Mesenchymal stem cell (in vitro differentiated cells and primary cell): ENCODE measurements around the gene EGLN3.

Experiments used
- DNase-seq: peaks from one replicate; pipeline ENCODE4 v3.0.0-alpha.2; 2013
- H2AFZ ChIP-seq: one replicate; pipeline ENCODE4 v1.6.1; 2013; ENCODE audit warnings: low read depth, mild to moderate bottlenecking, control low read depth, inconsistent platforms, low read length, moderate library complexity
- H2AK5ac ChIP-seq: 2 replicates; pipeline ENCODE4 v1.6.1; 2013; ENCODE audit warnings: low read length, moderate library complexity, mild to moderate bottlenecking, inconsistent platforms; ENCODE audit not compliant: severe bottlenecking
- H2BK120ac ChIP-seq: one replicate; pipeline ENCODE4 v1.6.1; 2013; ENCODE audit warnings: low read depth, mild to moderate bottlenecking, inconsistent platforms, low read length, moderate library complexity
- H2BK12ac ChIP-seq, 2 experiments: one replicate each; pipeline ENCODE4 v1.6.1; 2013; ENCODE audit warnings: inconsistent platforms in 2 of 2, low read length in 2 of 2, mild to moderate bottlenecking in 2 of 2, moderate library complexity in 2 of 2, control low read depth in 1 of 2
- H2BK15ac ChIP-seq: one replicate; pipeline ENCODE4 v1.6.1; 2013; ENCODE audit warnings: mild to moderate bottlenecking, low read depth, inconsistent platforms; ENCODE audit not compliant: poor library complexity, severe bottlenecking
- H2BK5ac ChIP-seq: 2 replicates; pipeline ENCODE4 v1.6.1; 2013; ENCODE audit warnings: low read depth, mild to moderate bottlenecking, low read length, control low read depth, inconsistent platforms; ENCODE audit not compliant: poor library complexity, severe bottlenecking
- H3K14ac ChIP-seq, 2 experiments: one replicate each; pipeline ENCODE4 v1.6.1; 2013; ENCODE audit warnings: inconsistent platforms in 2 of 2, low read length in 2 of 2, control low read depth in 1 of 2, mild to moderate bottlenecking in 1 of 2, moderate library complexity in 1 of 2
- H3K18ac ChIP-seq, 2 experiments: one replicate each; pipeline ENCODE4 v1.6.1; 2013; ENCODE audit warnings: inconsistent platforms in 2 of 2, low read length in 2 of 2, control low read depth in 1 of 2, low read depth in 1 of 2, mild to moderate bottlenecking in 1 of 2
- H3K23ac ChIP-seq, 2 experiments: one replicate each; pipeline ENCODE4 v1.6.1; 2013; ENCODE audit warnings: inconsistent platforms in 2 of 2, low read length in 2 of 2, mild to moderate bottlenecking in 2 of 2, moderate library complexity in 2 of 2, control low read depth in 1 of 2
- H3K27ac ChIP-seq: 2 replicates; pipeline ENCODE4 v1.5.1; 2013; ENCODE audit warnings: mild to moderate bottlenecking, moderate library complexity, low read length, control low read depth, inconsistent platforms; ENCODE audit not compliant: poor library complexity, severe bottlenecking
- H3K27me3 ChIP-seq, 2 experiments: 2 replicates each; pipeline versions ENCODE4 v1.6.1 to v1.7.0; 2013; ENCODE audit warnings: low read length in 2 of 2, mild to moderate bottlenecking in 2 of 2, moderate library complexity in 2 of 2, control low read depth in 1 of 2, inconsistent platforms in 1 of 2; ENCODE audit not compliant: control insufficient read depth in 1 of 2, insufficient read depth in 1 of 2
- H3K36me3 ChIP-seq, 2 experiments: 2 replicates each; pipeline versions ENCODE4 v1.6.1 to v1.7.0; 2013; ENCODE audit warnings: low read length in 2 of 2, control low read depth in 1 of 2, inconsistent platforms in 1 of 2, low read depth in 1 of 2, mild to moderate bottlenecking in 1 of 2; ENCODE audit not compliant: insufficient read depth in 2 of 2, control insufficient read depth in 1 of 2
- H3K4ac ChIP-seq, 2 experiments: one replicate each; pipeline ENCODE4 v1.6.1; 2013; ENCODE audit warnings: inconsistent platforms in 2 of 2, low read length in 2 of 2, mild to moderate bottlenecking in 2 of 2, moderate library complexity in 2 of 2, control low read depth in 1 of 2, low read depth in 1 of 2
- H3K4me1 ChIP-seq: 2 replicates; pipeline ENCODE4 v1.6.1; 2013; ENCODE audit warnings: low read depth, low read length, control low read depth; ENCODE audit not compliant: control insufficient read depth, insufficient read depth
- H3K4me2 ChIP-seq: 2 replicates; pipeline ENCODE4 v1.6.1; 2013; ENCODE audit warnings: low read length, mild to moderate bottlenecking, inconsistent platforms; ENCODE audit not compliant: poor library complexity, severe bottlenecking
- H3K4me3 ChIP-seq, 2 experiments: 2 replicates each; pipeline versions ENCODE4 v1.5.1 to v1.7.0; 2013; ENCODE audit warnings: low read length in 2 of 2, mild to moderate bottlenecking in 2 of 2, control low read depth in 1 of 2, low read depth in 1 of 2; ENCODE audit not compliant: insufficient read depth in 1 of 2
- H3K79me1 ChIP-seq: replicated peaks from 2 replicates; pipeline ENCODE4 v1.6.1; 2013; ENCODE audit warnings: mild to moderate bottlenecking, control low read depth, low read length, inconsistent platforms; ENCODE audit not compliant: poor library complexity, severe bottlenecking
- H3K9ac ChIP-seq: 2 replicates; pipeline ENCODE4 v1.7.0; 2013; ENCODE audit warnings: mild to moderate bottlenecking, low read length, moderate library complexity
- H3K9me3 ChIP-seq: 2 replicates; pipeline ENCODE4 v1.7.0; 2013; ENCODE audit warnings: mild to moderate bottlenecking, low read length; ENCODE audit not compliant: control insufficient read depth
- H4K8ac ChIP-seq: one replicate; pipeline ENCODE4 v1.6.1; 2013; ENCODE audit warnings: inconsistent platforms, mild to moderate bottlenecking, low read length, moderate library complexity
- H4K91ac ChIP-seq: one replicate; pipeline ENCODE4 v1.6.1; 2013; ENCODE audit warnings: mild to moderate bottlenecking, low read length, inconsistent platforms
- WGBS: methylation state at CpG from one replicate; pipeline ENCODE4 v1.1.7; 2013; ENCODE audit warnings: mixed read lengths; 5-methylcytosine and 5-hydroxymethylcytosine counted together

Gene EGLN3

GRCh38 chr14:33948145-33948868, 2.6 kb downstream of the EGLN3 start:
- Histone ChIP-seq H4K91ac (no peak overlapping the region), H2BK12ac (no peak overlapping the region)

GRCh38 chr14:33946679-33947476, 4.0 kb downstream of the EGLN3 start:
- Histone ChIP-seq H3K9ac (no peak overlapping the region), H3K18ac (no peak overlapping the region), H3K14ac (no peak overlapping the region), H4K91ac (no peak overlapping the region), H2BK12ac (no peak overlapping the region), H4K8ac (no peak overlapping the region), H2AFZ (no peak overlapping the region), H3K27me3 (peaks cover 23 to 28% of the 10 kb centered on the region in 2 experiments), H3K4me3 (no peak overlapping the region), H2BK5ac (no peak overlapping the region), H3K36me3 (no peaks in the 10 kb centered on the region), H3K4me2 (no peak overlapping the region), H2BK15ac (no peak overlapping the region), H3K79me1 (no peaks in the 10 kb centered on the region), H3K4me1 (peaks cover 8% of the 10 kb centered on the region), H3K9me3 (no peaks in the 10 kb centered on the region), H3K23ac (no peak overlapping the region), H2BK120ac (no peak overlapping the region), H3K4ac (no peak overlapping the region), H3K27ac (no peak overlapping the region), H2AK5ac (no peak overlapping the region)
- no peak for DNase-seq
- WGBS, result 79% methylated on average over 5 of the region's 5 CpGs

More at GRCh38 chr14:33948145-33948868, 2.6 kb downstream of the EGLN3 start:
- H3K18ac ChIP-seq, result no peak overlapping the region
- H3K79me1 ChIP-seq, result no peaks in the 10 kb centered on the region
- H4K8ac ChIP-seq, result no peak overlapping the region
- H2BK5ac ChIP-seq, result no peak overlapping the region
- H2AK5ac ChIP-seq, result no peak overlapping the region
- H3K36me3 ChIP-seq, result no peaks in the 10 kb centered on the region
- 52% methylated on average over 3 of the region's 3 CpGs for WGBS
- no peak overlapping the region for H3K4me2 ChIP-seq
- DNase-seq, result no peak
- no peak overlapping the region for H3K14ac ChIP-seq
- H3K4me3 ChIP-seq, result no peak overlapping the region
- H3K23ac ChIP-seq, result no peak overlapping the region
- no peak overlapping the region for H3K4ac ChIP-seq
- H3K9me3 ChIP-seq, result no peaks in the 10 kb centered on the region
- H2BK15ac ChIP-seq, result no peak overlapping the region
- H3K27me3 ChIP-seq, result peaks cover 24 to 39% of the 10 kb centered on the region in 2 experiments
- H3K4me1 ChIP-seq, result peaks cover 8% of the 10 kb centered on the region
- no peak overlapping the region for H3K27ac ChIP-seq
- no peak overlapping the region for H2BK120ac ChIP-seq
- no peak overlapping the region for H3K9ac ChIP-seq
- no peak overlapping the region for H2AFZ ChIP-seq

- no peak overlapping the region for H3K4me2 ChIP-seq
- peaks cover 5% of the 10 kb centered on the region for H3K4me1 ChIP-seq
- no peak overlapping the region for H3K27ac ChIP-seq
- H3K27me3 ChIP-seq, result peaks cover 19% of the 10 kb centered on the region in 2 experiments
- no peak overlapping the region for H3K4ac ChIP-seq
- no peak overlapping the region for H2BK120ac ChIP-seq
- H2BK5ac ChIP-seq, result no peak overlapping the region
- no peaks in the 10 kb centered on the region for H3K36me3 ChIP-seq
- no peak overlapping the region for H2BK15ac ChIP-seq
- H4K8ac ChIP-seq, result no peak overlapping the region
- no peak overlapping the region for H3K14ac ChIP-seq
- no peak overlapping the region for H2AK5ac ChIP-seq
- no peak overlapping the region for H3K9ac ChIP-seq
- H3K4me3 ChIP-seq, result no peak overlapping the region
- H4K91ac ChIP-seq, result no peak overlapping the region
- H2BK12ac ChIP-seq, result no peak overlapping the region
- H3K23ac ChIP-seq, result no peak overlapping the region
- 98% methylated on average over 4 of the region's 4 CpGs for WGBS
- H3K79me1 ChIP-seq, result no peaks in the 10 kb centered on the region
- DNase-seq, result no peak
- no peak overlapping the region for H3K18ac ChIP-seq
- H2AFZ ChIP-seq, result no peak overlapping the region
- no peaks in the 10 kb centered on the region for H3K9me3 ChIP-seq
Measured at GRCh38 chr14:33945210-33946088, 5.4 kb downstream of the EGLN3 start.
